Measurements from ENCODE around the gene THEM5.

The THEM5 gene

DNA sequence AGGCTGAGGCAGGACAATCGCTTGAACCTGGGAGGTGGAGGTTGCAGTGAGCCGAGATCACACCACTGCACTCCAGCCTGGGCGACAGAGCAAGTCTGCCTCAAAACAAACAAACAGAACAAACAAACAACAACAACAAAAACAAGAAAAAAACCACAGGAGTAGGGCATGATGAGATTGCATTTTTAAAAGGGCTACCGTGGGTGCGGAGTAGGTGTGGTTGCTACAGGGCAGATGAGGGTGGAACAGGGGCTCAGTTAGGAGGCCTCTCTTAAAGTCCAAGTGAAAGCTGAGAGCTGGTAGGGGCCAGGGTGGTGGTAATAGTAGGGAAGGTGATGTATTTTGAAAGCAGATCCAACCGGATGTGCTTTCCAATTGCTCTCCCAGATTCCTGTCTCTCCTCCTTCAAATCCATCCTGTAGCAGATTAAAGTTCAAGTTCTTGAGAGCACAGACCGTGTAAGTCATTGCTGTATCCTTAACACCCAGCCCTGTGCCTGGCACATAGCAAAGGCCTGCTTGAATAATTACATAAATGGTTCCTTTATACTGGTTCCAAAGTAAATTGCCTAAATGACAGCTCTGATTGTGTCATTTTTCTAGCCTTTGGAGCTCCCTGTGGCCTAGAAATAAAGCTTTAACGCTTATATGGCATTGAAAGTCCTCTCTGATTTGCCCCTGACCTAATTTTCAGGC, 44.1 kb downstream of the THEM5 start:
- ATAC-seq (replicated peaks; ENCODE audit: extremely low read depth, poor library complexity, severe bottlenecking) (no peak), DNase-seq (ENCODE audit: low spot score in 2 of 2) (no peak)
- H3K4me3 Mint-ChIP-seq, result no peak overlapping the region
- H3K27me3 Mint-ChIP-seq, result no peaks in the 10 kb centered on the region
- H3K27ac Mint-ChIP-seq (ENCODE audit: low read depth), result no peak overlapping the region
- H3K4me1 Mint-ChIP-seq, result peaks cover 6% of the 10 kb centered on the region
- no peaks in the 10 kb centered on the region for H3K9me3 Mint-ChIP-seq
- no peaks in the 10 kb centered on the region for H3K36me3 Mint-ChIP-seq (ENCODE audit: insufficient read depth)

DNA sequence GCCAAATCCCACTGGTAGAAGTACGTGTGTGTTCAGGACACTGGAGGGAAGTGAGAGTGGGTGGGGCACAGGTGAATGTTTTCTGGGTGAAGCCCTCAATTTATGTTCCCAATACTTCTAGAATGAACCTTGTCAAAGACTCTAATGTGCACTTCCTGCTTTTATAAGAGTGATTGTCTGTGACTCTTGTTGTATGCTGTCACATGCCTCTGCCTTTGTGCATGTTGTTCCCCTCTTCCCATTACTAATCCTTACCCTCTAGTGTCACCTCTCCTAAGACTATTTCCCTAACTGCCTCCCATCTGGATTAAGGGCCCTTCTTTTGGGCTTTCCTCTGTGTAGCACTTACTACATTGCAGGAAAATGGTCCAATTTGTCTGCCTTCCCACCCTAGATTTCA, 45.7 kb downstream of the THEM5 start:
- Mint-ChIP-seq H3K4me1 (no peaks in the 10 kb centered on the region), H3K27me3 (no peaks in the 10 kb centered on the region), H3K4me3 (no peak overlapping the region), H3K9me3 (no peaks in the 10 kb centered on the region), H3K27ac (ENCODE audit: low read depth) (no peak overlapping the region), H3K36me3 (ENCODE audit: insufficient read depth) (no peaks in the 10 kb centered on the region)
- DNase-seq (ENCODE audit: low spot score in 2 of 2) (no peak), ATAC-seq (replicated peaks; ENCODE audit: extremely low read depth, poor library complexity, severe bottlenecking) (no peak)

DNA sequence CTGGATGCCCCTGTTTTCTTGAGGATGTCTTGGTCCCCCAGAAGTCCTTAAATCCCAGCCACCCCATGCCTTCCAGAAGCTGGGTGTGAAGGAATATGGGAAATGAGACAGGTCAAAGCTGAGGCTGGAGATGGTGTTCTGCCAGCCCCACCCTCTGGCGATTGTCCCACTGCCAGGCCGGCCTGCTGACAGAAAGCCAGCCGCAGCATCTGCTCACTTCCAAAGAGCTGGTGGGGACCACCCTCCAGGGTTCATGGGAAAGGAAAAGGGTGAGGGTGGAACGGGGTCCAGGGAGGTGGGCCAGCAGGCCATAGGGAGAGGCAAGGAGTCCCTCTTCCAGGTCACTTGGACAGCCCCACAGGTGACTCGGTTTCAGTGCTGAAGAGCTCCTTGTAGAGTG, 46.4 kb downstream of the THEM5 start:
- Mint-ChIP-seq H3K27ac (ENCODE audit: low read depth) (no peak overlapping the region), H3K27me3 (no peaks in the 10 kb centered on the region), H3K36me3 (ENCODE audit: insufficient read depth) (no peaks in the 10 kb centered on the region), H3K4me3 (no peak overlapping the region), H3K9me3 (no peaks in the 10 kb centered on the region), H3K4me1 (no peaks in the 10 kb centered on the region)
- no peak for DNase-seq (ENCODE audit: low spot score in 2 of 2)
- no peak for ATAC-seq (replicated peaks; ENCODE audit: extremely low read depth, poor library complexity, severe bottlenecking)

DNA sequence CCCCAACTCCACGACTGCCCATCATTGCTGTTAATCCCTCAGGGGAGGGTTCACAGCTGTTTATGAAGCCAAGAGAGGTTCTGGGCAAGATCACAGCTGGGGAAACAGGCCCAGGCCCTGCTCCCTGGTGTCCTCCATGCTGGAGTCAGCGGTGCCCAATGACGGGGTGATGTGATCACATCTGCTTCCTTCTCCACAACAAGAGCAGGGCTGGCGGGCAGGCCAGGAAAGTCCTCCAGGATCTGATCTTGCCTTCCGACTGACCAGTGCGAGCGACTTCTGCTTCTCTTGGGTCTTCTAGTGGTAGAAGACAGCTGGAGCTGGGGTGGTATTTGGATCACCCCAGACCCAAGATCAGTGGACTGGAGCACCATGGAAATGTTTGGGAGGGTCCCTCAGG, 47.3 kb downstream of the THEM5 start:
- DNase-seq (ENCODE audit: low spot score in 2 of 2), result no peak
- H3K36me3 Mint-ChIP-seq (ENCODE audit: insufficient read depth), result no peaks in the 10 kb centered on the region
- H3K4me1 Mint-ChIP-seq, result no peaks in the 10 kb centered on the region
- no peaks in the 10 kb centered on the region for H3K9me3 Mint-ChIP-seq
- no peak for ATAC-seq (replicated peaks; ENCODE audit: extremely low read depth, poor library complexity, severe bottlenecking)
- no peak overlapping the region for H3K4me3 Mint-ChIP-seq
- H3K27me3 Mint-ChIP-seq, result no peaks in the 10 kb centered on the region
- H3K27ac Mint-ChIP-seq (ENCODE audit: low read depth), result no peak overlapping the region

DNA sequence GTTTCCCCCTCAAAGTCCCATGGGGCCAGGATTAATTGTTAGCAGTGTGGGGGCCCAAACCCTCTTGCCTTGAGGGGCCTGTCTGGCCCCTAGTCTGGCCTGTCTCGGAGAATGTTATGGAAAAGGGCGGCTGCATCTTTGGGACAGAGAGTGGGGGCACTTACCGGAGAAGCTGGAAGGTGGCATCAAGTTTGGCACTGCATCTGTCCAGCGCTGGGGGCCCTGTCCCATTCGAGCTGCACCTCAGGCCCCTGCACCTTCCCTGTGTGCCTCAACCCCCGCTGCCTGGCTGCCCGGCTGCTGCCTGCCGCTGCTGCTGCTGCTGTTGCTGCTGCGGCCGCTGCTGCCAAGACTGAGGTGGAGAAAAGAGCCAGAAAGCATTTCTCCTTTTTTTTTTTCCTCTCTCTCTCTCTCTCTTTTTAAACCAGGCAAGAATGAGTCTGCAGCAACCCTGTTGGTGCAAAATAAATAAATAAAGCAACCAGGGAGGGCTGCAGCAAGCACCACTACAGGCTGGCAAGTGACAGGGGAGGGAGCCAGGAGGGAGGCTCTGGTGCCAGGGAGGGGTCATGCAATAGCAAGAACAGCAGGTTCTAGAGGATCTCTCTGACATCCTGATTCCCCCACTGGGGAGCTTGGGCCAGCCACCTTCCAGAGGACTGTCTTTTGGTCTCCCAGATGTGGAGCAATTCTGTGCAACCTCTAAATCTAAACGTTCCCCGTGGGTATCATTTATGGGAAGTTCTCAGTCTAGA, 48.3 kb downstream of the THEM5 start, which contains the start of gene LINGO4:
Gene LINGO4, minus strand, starts transcription at position 354 of the 755 bp plus-strand sequence. CDS start 2,715 bp downstream, outside the sequence.
- Mint-ChIP-seq H3K36me3 (ENCODE audit: insufficient read depth) (peaks cover under 1% of the 10 kb centered on the region), H3K27me3 (peaks cover 5% of the 10 kb centered on the region), H3K4me1 (peaks cover 5% of the 10 kb centered on the region), H3K27ac (ENCODE audit: low read depth) (no peak within 1 kb of the TSS), H3K4me3 (no peak within 1 kb of the TSS), H3K9me3 (no peaks in the 10 kb centered on the region)
- ATAC-seq (replicated peaks; ENCODE audit: extremely low read depth, poor library complexity, severe bottlenecking) (no peak), DNase-seq (ENCODE audit: low spot score in 2 of 2) (no peak)

DNA sequence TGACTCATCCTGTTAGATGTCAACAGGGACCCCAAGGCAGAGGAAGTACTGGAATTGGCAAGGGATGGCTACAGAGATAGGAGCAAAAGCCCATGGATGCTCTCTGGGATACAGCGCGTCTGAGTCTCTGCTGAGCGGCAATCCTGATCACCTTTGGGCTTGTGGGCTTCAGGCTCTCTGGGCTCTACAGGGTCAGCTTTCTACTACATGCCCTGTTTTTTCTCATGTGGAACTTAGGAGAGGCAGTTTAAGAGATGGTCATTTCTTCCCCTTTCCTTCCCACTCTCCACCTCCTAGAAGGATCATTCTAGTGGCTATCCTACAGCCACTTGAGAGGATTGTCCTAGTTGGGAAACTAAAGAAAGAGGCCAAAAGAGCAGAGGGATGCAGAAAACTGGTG, 49.6 kb downstream of the THEM5 start:
- Mint-ChIP-seq H3K27me3 (peaks cover 18% of the 10 kb centered on the region), H3K27ac (ENCODE audit: low read depth) (no peak overlapping the region), H3K9me3 (no peaks in the 10 kb centered on the region), H3K4me1 (peaks cover 10% of the 10 kb centered on the region), H3K4me3 (no peak overlapping the region), H3K36me3 (ENCODE audit: insufficient read depth) (peaks cover 1% of the 10 kb centered on the region)
- DNase-seq (ENCODE audit: low spot score in 2 of 2), result no peak
- no peak for ATAC-seq (replicated peaks; ENCODE audit: extremely low read depth, poor library complexity, severe bottlenecking)

DNA sequence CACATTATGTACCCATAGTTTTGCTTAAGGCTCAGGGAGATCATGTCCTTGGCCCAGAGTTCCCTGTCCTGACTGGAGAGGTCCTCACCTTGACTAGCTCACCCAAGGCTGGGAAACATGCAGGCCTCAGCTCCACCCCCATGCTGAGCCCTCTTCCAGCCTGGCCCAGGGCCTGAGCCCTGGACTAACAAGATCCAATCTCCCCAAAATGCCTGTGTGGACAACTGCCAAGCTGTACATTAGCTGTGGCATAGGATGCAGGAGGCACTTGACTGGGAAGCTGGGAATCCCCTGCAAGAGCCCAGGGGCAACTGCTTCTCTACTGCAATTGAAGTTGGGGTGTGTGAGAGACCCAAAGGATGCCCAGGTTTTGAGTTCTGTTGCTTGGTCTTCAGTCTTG, 50.3 kb downstream of the THEM5 start:
- Mint-ChIP-seq H3K9me3 (no peaks in the 10 kb centered on the region), H3K4me1 (peaks cover 10% of the 10 kb centered on the region), H3K27ac (ENCODE audit: low read depth) (no peak overlapping the region), H3K36me3 (ENCODE audit: insufficient read depth) (peaks cover 1% of the 10 kb centered on the region), H3K27me3 (peaks cover 23% of the 10 kb centered on the region), H3K4me3 (no peak overlapping the region)
- DNase-seq (ENCODE audit: low spot score in 2 of 2) (no peak), ATAC-seq (replicated peaks; ENCODE audit: extremely low read depth, poor library complexity, severe bottlenecking) (no peak)

DNA sequence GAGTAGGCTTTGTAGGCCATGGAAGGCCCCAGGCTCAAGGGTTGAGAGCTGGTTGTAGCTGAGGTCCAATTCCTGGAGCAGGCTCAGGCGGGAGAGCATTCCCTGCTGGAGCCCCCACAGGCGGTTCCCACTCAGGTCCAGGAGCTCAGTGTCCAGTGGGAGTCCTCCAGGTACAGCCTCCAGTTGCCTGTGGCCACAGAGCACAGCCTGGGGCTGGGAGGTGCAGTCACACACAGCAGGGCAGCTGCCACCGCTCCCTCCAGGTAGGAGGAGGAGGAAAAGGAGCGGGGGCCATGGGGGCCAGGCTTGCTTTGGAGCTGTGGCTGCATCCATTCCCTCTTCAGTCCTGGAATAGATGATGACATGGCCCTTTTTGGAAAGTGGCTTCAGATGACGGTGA, 51.1 kb downstream of the THEM5 start:
- peaks cover 23% of the 10 kb centered on the region for H3K27me3 Mint-ChIP-seq
- peaks cover 10% of the 10 kb centered on the region for H3K4me1 Mint-ChIP-seq
- no peak for ATAC-seq (replicated peaks; ENCODE audit: extremely low read depth, poor library complexity, severe bottlenecking)
- peaks cover 1% of the 10 kb centered on the region for H3K36me3 Mint-ChIP-seq (ENCODE audit: insufficient read depth)
- DNase-seq (ENCODE audit: low spot score in 2 of 2), result no peak
- H3K27ac Mint-ChIP-seq (ENCODE audit: low read depth), result no peak overlapping the region
- no peak overlapping the region for H3K4me3 Mint-ChIP-seq
- no peaks in the 10 kb centered on the region for H3K9me3 Mint-ChIP-seq

DNA sequence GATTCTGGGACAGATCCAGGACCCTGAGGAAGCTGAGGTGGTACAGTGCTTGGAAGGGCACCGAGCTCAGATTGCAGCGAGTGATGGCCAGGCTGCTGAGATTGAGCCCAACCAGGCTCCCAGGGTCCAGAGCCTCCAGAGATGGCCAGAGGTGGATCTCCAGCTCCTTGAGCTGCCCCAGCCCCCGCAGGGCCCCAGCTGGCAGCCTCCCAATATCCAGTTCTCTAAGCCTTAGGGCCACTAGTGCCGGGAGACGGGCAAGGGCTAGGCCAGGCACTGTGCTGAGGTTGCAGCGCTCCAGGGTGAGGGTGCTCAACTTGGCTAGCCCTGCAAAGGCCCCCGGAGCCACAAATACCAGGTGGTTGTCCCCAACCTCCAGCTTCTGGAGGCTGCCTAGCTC, 51.7 kb downstream of the THEM5 start:
- H3K9me3 Mint-ChIP-seq, result no peaks in the 10 kb centered on the region
- ATAC-seq (replicated peaks; ENCODE audit: extremely low read depth, poor library complexity, severe bottlenecking) (no peak), DNase-seq (ENCODE audit: low spot score in 2 of 2) (no peak)
- peaks cover 1% of the 10 kb centered on the region for H3K36me3 Mint-ChIP-seq (ENCODE audit: insufficient read depth)
- no peak overlapping the region for H3K4me3 Mint-ChIP-seq
- peaks cover 23% of the 10 kb centered on the region for H3K27me3 Mint-ChIP-seq
- H3K4me1 Mint-ChIP-seq, result peaks cover 10% of the 10 kb centered on the region
- H3K27ac Mint-ChIP-seq (ENCODE audit: low read depth), result no peak overlapping the region

DNA sequence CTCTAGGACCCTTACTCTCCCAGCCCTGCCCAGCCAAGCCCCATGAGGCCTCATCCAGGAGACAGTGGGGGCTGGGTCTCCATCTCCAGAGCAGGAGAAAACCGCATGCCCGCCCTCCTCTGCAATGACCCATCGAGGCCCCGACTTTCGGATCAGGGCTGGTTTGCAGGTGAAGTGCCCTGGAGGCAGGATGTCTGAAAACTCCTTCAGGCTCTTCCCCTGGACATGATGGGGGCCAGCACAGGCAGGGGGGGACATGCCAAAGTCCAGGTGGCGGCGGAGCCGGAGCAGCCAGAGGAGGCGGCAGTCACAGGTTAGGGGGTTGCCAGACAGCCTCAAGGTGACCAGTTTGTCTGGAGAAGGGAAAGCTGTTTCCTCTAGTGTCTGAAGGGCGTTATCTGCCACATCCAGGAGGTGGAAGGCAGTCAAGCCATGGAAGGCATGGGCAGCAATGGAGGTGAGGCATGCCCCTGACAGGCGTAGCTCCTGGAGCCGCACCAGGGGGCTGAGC, 52.1 kb downstream of the THEM5 start:
- peaks cover 10% of the 10 kb centered on the region for H3K4me1 Mint-ChIP-seq
- no peak overlapping the region for H3K27ac Mint-ChIP-seq (ENCODE audit: low read depth)
- DNase-seq (ENCODE audit: low spot score in 2 of 2) (no peak), ATAC-seq (replicated peaks; ENCODE audit: extremely low read depth, poor library complexity, severe bottlenecking) (no peak)
- H3K36me3 Mint-ChIP-seq (ENCODE audit: insufficient read depth), result peaks cover 1% of the 10 kb centered on the region
- H3K9me3 Mint-ChIP-seq, result no peaks in the 10 kb centered on the region
- H3K4me3 Mint-ChIP-seq, result no peak overlapping the region
- H3K27me3 Mint-ChIP-seq, result peaks cover 23% of the 10 kb centered on the region

DNA sequence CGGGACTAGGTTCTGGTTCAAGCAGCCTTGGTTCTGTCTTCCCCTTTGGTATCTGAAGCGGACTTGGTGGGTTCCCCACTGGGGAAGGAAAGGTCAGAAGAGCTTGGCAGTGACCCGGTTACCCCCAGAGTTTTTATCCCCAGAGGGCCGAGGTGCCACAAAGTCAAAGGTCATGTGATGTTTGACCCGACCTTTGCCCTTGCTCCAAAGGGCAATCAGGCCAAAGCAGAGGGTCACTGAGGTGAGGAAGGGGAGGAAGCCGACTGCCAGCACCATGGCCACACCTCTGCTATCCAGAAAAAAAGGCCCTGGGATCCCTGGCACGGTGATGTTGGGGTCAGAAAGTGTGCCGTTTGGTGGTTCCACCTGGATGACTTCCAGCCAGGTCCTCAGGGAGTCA, 52.7 kb downstream of the THEM5 start:
- Mint-ChIP-seq H3K36me3 (ENCODE audit: insufficient read depth) (peaks cover 1% of the 10 kb centered on the region), H3K27ac (ENCODE audit: low read depth) (no peak overlapping the region), H3K27me3 (peaks cover 23% of the 10 kb centered on the region), H3K4me3 (no peak overlapping the region), H3K4me1 (peaks cover 10% of the 10 kb centered on the region), H3K9me3 (no peaks in the 10 kb centered on the region)
- ATAC-seq (replicated peaks; ENCODE audit: extremely low read depth, poor library complexity, severe bottlenecking) (no peak), DNase-seq (ENCODE audit: low spot score in 2 of 2) (no peak)

DNA sequence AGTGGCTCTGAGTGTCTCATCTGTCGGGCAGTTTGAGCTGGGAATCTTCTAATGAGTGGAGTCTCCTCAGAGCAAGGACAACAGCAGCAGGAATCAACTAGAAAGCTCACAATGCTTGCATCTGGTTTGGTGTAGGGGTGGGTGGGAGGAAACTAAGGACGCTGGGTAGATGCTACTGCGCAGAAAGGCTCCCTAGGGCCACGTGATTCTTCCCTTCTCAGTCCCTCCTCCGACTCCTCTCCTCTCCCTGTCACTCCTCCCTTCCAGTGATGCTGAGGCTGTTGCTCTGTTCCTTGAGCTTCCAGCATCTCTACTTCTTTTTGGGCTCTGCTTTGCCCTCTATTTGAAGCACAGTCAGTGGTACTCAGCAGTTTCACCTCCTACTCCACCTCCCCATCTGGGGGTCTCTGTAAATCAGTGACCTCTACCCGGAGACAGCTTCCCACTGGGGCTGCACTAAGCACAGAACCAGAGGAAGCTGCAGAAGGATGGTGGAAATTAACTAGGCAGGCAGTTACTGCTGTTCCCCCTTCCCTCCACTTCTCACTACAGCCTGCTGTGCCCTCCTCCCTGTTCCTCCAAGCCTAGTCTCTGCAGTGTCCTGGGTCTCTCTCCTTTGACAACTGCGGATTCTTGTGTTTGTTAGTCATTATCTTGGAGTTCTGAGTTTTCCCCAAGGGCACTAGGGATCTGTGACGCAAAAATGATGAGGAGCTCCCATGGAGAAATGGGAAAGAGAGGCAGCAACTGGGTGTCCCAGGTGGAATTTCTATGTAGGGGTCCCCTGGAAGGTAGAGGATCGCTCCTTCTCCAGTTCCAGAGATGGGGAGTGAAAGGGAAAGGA, 54.1 kb downstream of the THEM5 start:
- no peak overlapping the region for H3K27ac Mint-ChIP-seq (ENCODE audit: low read depth)
- H3K4me3 Mint-ChIP-seq, result no peak overlapping the region
- H3K4me1 Mint-ChIP-seq, result peaks cover 10% of the 10 kb centered on the region
- H3K27me3 Mint-ChIP-seq, result peaks cover 23% of the 10 kb centered on the region
- peaks cover 1% of the 10 kb centered on the region for H3K36me3 Mint-ChIP-seq (ENCODE audit: insufficient read depth)
- ATAC-seq (replicated peaks; ENCODE audit: extremely low read depth, poor library complexity, severe bottlenecking) (no peak), DNase-seq (ENCODE audit: low spot score in 2 of 2) (no peak)
- H3K9me3 Mint-ChIP-seq, result no peaks in the 10 kb centered on the region
